Esophagus muscularis mucosa (tissue), 3 donors: ENCODE data around the gene MAGI3.

Experiments
- POLR2AphosphoS5 ChIP-seq, 2 donors: sonication (generic); formaldehyde crosslinking; IDR thresholded peaks; one replicate each; pipeline ENCODE4 v1.6.1; 2017; ENCODE audit warnings: antibody characterized with exemption in 2 of 2
- TF ChIP-seq, protein P1 (sequence below), 3 experiments: fragments of 200-600 bp in 2 of 3; fragments of 450-650 bp in 1 of 3; sonication (generic) in 2 of 3; IDR thresholded peaks; one replicate each; pipeline ENCODE4 v1.5.1; 2017 to 2019; ENCODE audit warnings: antibody characterized with exemption in 3 of 3, mild to moderate bottlenecking in 2 of 3, moderate library complexity in 1 of 3

DNA sequence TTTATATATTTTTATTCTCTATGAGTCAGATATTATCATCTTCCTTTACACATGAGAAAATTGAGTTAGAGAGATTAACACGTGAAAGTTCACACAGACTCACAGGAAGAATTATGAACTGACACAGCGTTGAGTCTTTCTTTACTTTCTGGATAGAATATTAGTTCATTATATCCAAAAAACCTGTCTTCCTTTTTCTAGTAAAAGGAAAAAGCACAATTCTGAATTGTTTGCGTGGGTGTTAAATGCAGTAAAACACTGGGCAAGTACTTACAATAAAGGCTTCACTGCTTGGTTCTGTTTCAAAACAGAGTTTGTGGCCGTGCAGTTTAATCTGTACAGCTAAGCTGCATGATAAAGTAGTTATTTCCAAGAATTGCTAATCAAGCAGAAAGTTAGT, 10.8 kb downstream of the MAGI3 start:
- TF ChIP-seq POLR2AphosphoS5 (IDR thresholded peaks at IDR 0.05), result no peak
- TF ChIP-seq, protein P1, sequence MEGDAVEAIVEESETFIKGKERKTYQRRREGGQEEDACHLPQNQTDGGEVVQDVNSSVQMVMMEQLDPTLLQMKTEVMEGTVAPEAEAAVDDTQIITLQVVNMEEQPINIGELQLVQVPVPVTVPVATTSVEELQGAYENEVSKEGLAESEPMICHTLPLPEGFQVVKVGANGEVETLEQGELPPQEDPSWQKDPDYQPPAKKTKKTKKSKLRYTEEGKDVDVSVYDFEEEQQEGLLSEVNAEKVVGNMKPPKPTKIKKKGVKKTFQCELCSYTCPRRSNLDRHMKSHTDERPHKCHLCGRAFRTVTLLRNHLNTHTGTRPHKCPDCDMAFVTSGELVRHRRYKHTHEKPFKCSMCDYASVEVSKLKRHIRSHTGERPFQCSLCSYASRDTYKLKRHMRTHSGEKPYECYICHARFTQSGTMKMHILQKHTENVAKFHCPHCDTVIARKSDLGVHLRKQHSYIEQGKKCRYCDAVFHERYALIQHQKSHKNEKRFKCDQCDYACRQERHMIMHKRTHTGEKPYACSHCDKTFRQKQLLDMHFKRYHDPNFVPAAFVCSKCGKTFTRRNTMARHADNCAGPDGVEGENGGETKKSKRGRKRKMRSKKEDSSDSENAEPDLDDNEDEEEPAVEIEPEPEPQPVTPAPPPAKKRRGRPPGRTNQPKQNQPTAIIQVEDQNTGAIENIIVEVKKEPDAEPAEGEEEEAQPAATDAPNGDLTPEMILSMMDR (IDR thresholded peaks at IDR 0.05), result no peak
